Body of pancreas (tissue), 4 donors: Measurements from ENCODE around the gene HSD17B1. TPM values are rescaled to one million over a fixed set of nuclear protein-coding genes. Genes with fewer than 3 reads are reported as not detected.
"Not testable (repeated sequence)": the region's sequence is repeated elsewhere in the genome, so short reads cannot be mapped to it uniquely, and the experiment has no call there.

Source experiments
- ATAC-seq: fragments of 150-250 bp; one replicate; pipeline ENCODE4 v1.9.1; 2016
- DNase-seq, 4 donors: peaks; one replicate each; pipeline ENCODE4 v3.0.0-alpha.2; 2019
- H3K27ac ChIP-seq, 4 donors: fragments of 200-600 bp; sonication (generic); 1 replicate in 3 of 4; 2 replicates in 1 of 4; pipeline versions ENCODE4 v1.5.1 to v1.6.1; 2016 to 2019; ENCODE audit warnings: mild to moderate bottlenecking in 1 of 4, mixed read lengths in 1 of 4, moderate library complexity in 1 of 4
- H3K27me3 ChIP-seq, 2 donors: fragments of 200-600 bp; sonication (generic); one replicate each; pipeline ENCODE4 v1.6.0; 2016; ENCODE audit warnings: mild to moderate bottlenecking in 1 of 2
- H3K36me3 ChIP-seq, 2 donors: fragments of 200-600 bp; sonication (generic); replicated peaks in 1 of 2; 2 replicates each; pipeline ENCODE4 v1.5.1; 2016; ENCODE audit warnings: low read depth in 2 of 2; ENCODE audit not compliant: insufficient read depth in 1 of 2
- H3K4me1 ChIP-seq: fragments of 200-600 bp; sonication (generic); one replicate; pipeline ENCODE4 v1.6.0; 2016
- H3K4me3 ChIP-seq, 2 donors: fragments of 200-600 bp; sonication (generic); 1 replicate in 1 of 2; 2 replicates in 1 of 2; pipeline ENCODE4 v1.5.1; 2016 to 2019
- H3K9me3 ChIP-seq, 3 donors: fragments of 200-600 bp; sonication (generic); 1 replicate in 2 of 3; 2 replicates in 1 of 3; pipeline ENCODE4 v1.5.1; 2016
- POLR2A ChIP-seq, 3 donors: fragments of 450-650 bp; IDR thresholded peaks; one replicate each; pipeline ENCODE4 v1.6.1; 2016; ENCODE audit warnings: antibody characterized with exemption in 3 of 3, mild to moderate bottlenecking in 2 of 3
- WGBS, 2 donors: methylation state at CpG; one replicate each; pipeline ENCODE4 v1.1.5; 2017; 5-methylcytosine and 5-hydroxymethylcytosine counted together
- intact Hi-C: fragments of 100-400 bp; cut with DNase I; formaldehyde crosslinking; loops from one replicate; pipeline ENCODE4 v1.15.1; 2023
- total RNA-seq, 2 donors: library from RNA; depleted of rRNA; stranded (reverse); fragments of >200 nt; gene quantifications; one replicate each; pipeline ENCODE4 v1.1.0, GENCODE V29; 2016
- TF ChIP-seq, protein P1 (sequence below), 7 experiments: fragments of 450-650 bp in 4 of 7; fragments of 200-600 bp in 3 of 7; sonication (generic) in 3 of 7; IDR thresholded peaks; one replicate each; pipeline ENCODE4 v1.5.1; 2016 to 2019; ENCODE audit warnings: antibody characterized with exemption in 7 of 7

The HSD17B1 gene
- total RNA-seq, 2 donors from 2014 or later: 0.78 to 9.2 TPM

DNA sequence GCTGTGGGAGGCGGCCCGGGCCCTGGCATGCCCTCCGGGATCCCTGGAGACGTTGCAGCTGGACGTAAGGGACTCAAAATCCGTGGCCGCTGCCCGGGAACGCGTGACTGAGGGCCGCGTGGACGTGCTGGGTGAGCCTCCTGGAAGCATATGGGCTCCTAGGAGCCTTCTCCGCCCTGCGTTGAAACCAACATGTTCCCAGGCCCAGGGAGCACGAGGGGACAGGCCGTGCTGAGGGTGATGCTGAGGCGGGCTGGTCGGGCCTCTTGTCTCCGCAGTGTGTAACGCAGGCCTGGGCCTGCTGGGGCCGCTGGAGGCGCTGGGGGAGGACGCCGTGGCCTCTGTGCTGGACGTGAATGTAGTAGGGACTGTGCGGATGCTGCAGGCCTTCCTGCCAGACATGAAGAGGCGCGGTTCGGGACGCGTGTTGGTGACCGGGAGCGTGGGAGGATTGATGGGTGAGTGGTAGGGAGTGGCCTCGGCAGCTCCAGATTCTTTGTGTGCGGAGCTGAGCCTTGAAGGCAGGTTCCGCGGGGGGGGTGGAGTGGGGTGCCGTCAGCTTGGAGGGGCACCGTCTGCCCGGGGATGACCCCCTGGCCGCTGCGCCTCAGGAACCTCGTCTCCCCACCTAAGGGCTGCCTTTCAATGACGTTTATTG lies 567 bp downstream of the HSD17B1 start:
- WGBS, 2 donors: 74 to 86% methylated on average over 17 to 42 of the region's 45 CpGs
- H3K27me3 ChIP-seq: no peaks in the 10 kb centered on the region
- intact Hi-C loops: no loop called here
- H3K4me3 ChIP-seq: no peak overlapping the region
- H3K9me3 ChIP-seq: no peaks in the 10 kb centered on the region
- no peaks in the 10 kb centered on the region for H3K36me3 ChIP-seq
- H3K27ac ChIP-seq: peak overlapping the region in 1 of 4 donors; percentile 94
- ATAC-seq (no peak), DNase-seq (no peak)
- no peak for TF ChIP-seq POLR2A (IDR thresholded peaks at IDR 0.05)
- TF ChIP-seq, protein P1, sequence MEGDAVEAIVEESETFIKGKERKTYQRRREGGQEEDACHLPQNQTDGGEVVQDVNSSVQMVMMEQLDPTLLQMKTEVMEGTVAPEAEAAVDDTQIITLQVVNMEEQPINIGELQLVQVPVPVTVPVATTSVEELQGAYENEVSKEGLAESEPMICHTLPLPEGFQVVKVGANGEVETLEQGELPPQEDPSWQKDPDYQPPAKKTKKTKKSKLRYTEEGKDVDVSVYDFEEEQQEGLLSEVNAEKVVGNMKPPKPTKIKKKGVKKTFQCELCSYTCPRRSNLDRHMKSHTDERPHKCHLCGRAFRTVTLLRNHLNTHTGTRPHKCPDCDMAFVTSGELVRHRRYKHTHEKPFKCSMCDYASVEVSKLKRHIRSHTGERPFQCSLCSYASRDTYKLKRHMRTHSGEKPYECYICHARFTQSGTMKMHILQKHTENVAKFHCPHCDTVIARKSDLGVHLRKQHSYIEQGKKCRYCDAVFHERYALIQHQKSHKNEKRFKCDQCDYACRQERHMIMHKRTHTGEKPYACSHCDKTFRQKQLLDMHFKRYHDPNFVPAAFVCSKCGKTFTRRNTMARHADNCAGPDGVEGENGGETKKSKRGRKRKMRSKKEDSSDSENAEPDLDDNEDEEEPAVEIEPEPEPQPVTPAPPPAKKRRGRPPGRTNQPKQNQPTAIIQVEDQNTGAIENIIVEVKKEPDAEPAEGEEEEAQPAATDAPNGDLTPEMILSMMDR (IDR thresholded peaks at IDR 0.05): no peak
- peaks cover 37% of the 10 kb centered on the region for H3K4me1 ChIP-seq

DNA sequence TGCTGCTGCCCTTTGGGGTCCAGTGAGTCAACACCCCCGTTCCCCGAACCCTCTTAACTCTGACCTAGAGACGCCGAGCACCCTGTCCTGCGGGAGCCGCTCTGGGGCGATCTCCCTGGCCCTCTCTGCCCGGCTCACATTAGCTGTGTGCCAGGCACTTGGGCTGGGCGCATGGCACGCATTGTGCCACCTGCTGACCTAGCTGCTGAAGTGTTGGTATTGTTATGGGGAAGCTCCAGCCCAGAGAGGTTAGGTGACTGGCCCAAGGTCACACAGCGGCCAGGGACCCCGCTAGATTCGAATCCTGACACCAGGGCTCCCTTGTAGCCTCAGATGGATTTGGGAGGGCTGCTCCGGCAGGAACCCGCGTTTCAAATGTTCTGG lies 1.1 kb downstream of the HSD17B1 start:
- DNase-seq: peak in 2 of 4 donors; percentile 31 to 46

DNA sequence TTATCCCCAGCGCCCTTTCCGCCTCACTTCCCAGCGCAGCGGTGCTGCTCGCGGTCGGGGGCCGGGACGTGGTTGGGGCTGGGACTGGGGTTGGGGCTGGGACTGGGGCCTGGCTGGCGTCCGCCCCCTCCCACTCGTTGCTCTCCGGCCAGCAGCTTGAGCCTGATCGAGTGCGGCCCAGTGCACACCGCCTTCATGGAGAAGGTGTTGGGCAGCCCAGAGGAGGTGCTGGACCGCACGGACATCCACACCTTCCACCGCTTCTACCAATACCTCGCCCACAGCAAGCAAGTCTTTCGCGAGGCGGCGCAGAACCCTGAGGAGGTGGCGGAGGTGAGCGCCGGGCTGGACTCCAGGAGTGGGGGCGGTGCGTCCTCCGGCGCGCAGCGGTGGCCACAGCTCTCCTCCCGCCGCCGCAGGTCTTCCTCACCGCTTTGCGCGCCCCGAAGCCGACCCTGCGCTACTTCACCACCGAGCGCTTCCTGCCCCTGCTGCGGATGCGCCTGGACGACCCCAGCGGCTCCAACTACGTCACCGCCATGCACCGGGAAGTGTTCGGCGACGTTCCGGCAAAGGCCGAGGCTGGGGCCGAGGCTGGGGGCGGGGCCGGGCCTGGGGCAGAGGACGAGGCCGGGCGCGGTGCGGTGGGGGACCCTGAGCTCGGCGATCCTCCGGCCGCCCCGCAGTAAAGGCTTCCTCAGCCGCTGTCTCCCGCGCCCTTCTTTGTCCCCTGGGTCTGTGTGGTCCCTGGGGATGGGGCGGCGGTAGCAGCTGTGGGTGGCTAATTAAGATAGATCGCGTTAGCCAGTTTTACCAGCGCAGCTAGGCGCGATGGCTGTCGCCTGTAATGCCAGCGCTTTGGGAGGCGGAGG lies 1.8 kb downstream of the HSD17B1 start:
- TF ChIP-seq, protein P1 (IDR thresholded peaks at IDR 0.05): no peak
- peak; percentile 70 to 89 (median 87) for TF ChIP-seq POLR2A (IDR thresholded peaks at IDR 0.05)
- no peaks in the 10 kb centered on the region for H3K36me3 ChIP-seq
- H3K9me3 ChIP-seq: no peaks in the 10 kb centered on the region
- DNase-seq (peak; percentile 85 to 89 (median 88)), ATAC-seq (peak; percentile 95)
- peaks cover 27% of the 10 kb centered on the region for H3K4me1 ChIP-seq
- peak overlapping the region; percentile 53 to 67 for H3K4me3 ChIP-seq
- peak overlapping the region; percentile 78 to 94 (median 90) for H3K27ac ChIP-seq
- intact Hi-C loops: no loop called here
- no peaks in the 10 kb centered on the region for H3K27me3 ChIP-seq
- 0 to 1% methylated on average over 12 to 81 of the region's 82 CpGs for WGBS, 2 donors

More for the DNA sequence above, 1.1 kb downstream of the HSD17B1 start:
- H3K36me3 ChIP-seq: no peaks in the 10 kb centered on the region
- intact Hi-C loops: no loop called here
- no peaks in the 10 kb centered on the region for H3K9me3 ChIP-seq
- 39% methylated on average over 16 of the region's 16 CpGs; no CpG with 5 or more reads in 1 of the 2 donors for WGBS, 2 donors
- ATAC-seq: peak; percentile 15
- peaks cover 31% of the 10 kb centered on the region for H3K4me1 ChIP-seq
- no peaks in the 10 kb centered on the region for H3K27me3 ChIP-seq
- H3K4me3 ChIP-seq: peak overlapping the region; percentile 53 to 67
- H3K27ac ChIP-seq: peak overlapping the region; percentile 78 to 94 (median 90)
- TF ChIP-seq, protein P1 (IDR thresholded peaks at IDR 0.05): no peak
- TF ChIP-seq POLR2A (IDR thresholded peaks at IDR 0.05): no peak

DNA sequence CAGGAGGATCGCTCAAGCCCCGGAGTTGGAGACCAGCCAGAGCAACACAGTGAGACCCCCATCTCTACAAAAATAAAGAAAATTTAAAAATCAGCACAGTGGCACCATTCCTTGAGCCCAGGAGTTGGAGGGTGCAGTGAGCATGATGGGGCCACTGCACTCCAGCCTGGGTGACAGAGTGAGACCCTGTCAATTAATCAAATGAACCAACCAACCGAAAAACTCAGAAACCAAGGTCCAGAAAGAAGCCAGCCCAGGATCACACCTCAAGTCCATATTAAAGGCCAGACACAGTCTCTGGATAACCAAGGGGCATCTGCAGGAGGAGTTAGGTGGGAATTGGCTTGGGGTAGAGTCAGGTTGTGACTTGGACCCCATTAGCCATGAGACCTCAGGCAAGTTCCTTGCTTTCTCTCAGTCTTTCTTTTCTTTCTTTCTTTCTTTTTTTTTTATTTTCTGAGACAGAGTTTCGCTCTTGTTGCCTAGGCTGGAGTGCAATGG lies 2.4 kb downstream of the HSD17B1 start:
- WGBS, 2 donors: 25% methylated on average over 4 of the region's 4 CpGs
- ATAC-seq (peak; percentile 4), DNase-seq (no peak)
- intact Hi-C loops: no loop called here
- Histone ChIP-seq H3K27me3 (no peaks in the 10 kb centered on the region), H3K4me3 (peak overlapping the region; percentile 53 to 67), H3K36me3 (no peaks in the 10 kb centered on the region), H3K4me1 (peaks cover 27% of the 10 kb centered on the region), H3K27ac (peak overlapping the region; percentile 78 to 94 (median 90)), H3K9me3 (no peaks in the 10 kb centered on the region)
- TF ChIP-seq, protein P1 (IDR thresholded peaks at IDR 0.05): no peak
- no peak for TF ChIP-seq POLR2A (IDR thresholded peaks at IDR 0.05)

DNA sequence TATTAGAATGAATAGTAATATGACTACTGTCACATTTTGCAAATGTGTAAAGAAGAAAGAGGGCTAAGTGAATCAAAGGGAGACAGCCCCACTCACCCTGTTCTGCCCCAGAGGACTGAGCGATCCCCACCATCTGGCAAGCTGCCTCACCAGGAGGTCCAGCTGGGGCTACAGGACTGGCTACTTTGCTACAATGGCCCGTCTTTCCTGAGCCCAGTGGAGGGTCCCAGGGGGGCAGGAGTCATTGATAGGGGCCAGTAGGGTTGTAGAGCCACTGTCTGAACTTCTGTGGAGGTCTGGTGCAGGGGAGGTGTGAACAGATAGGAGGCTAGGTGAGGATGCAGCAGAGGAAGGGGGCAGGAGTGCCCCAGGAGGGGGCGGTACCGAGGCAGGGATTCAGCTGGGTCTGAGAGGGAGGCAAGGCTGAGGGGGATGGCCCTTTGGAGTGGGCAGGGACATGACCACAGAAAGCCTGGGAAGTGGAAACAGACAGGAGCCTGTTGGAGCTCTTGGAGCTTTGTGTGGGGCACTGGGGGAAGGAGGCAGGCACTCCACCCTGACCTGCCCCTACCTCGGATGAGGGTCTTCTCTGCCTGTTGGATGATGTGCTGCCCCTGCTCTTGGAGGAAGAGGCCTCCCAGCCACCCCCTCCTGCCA lies 3.4 kb downstream of the HSD17B1 start:
- peaks cover 28% of the 10 kb centered on the region for H3K4me1 ChIP-seq
- H3K27ac ChIP-seq, intact Hi-C loops, H3K4me3 ChIP-seq, H3K27me3 ChIP-seq, DNase-seq, H3K9me3 ChIP-seq, H3K36me3 ChIP-seq, ATAC-seq: not testable (repeated sequence)
- WGBS, 2 donors: 53 to 71% methylated on average over 5 of the region's 5 CpGs
